ENCODE results near the gene C20orf202.
"Not testable (repeated sequence)": the region's sequence is repeated elsewhere in the genome, so short reads cannot be mapped to it uniquely, and the experiment has no call there.

C20orf202 gene

DNA sequence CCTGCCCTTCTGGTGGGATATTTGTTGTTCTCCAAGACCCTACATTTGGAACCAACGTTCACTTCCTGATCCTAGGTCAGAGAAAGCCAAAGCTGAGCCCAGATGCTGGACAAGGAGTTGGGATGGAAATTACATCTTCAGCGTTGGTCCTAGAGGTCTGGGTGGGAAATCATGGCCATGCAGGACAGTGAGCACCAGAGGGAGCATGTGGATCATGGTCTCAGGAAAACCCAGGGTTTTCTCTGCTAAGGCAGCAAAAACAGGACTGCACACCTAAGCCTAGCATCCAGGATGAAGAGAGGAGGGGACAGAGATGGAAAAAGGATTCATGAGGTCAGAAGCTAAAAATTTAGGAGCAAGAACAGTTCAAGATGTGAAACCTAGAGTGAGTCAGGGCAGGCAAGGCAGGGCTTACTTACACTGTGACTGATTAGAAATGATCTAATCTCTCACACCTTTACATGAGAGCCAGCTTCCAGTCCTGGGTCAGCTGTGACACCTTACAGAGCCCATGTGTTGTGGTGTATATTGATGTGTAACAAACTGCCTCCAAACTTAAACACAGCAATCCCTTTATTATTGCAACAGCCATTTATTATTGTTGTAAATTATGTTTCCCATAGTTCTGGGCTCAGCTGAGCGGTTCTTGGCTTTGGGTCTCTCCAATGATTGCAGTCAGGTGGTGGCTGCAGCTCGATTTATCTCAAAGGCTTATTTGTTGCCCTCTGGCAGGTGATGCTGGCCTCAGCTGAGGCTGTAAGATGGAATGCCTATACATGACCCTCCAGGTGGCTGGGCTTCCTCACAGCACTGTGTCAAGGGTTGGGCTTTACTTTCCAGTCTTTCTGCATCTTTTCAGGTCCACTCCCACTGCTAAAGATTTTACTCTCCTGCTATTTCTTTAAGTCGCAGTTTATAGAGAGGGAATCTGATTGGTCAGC is 6.5 kb downstream of the C20orf202 start:
- no peak for TF ChIP-seq ZNF274 (IDR thresholded peaks at IDR 0.05; ENCODE audit: low read depth, low read length)

DNA sequence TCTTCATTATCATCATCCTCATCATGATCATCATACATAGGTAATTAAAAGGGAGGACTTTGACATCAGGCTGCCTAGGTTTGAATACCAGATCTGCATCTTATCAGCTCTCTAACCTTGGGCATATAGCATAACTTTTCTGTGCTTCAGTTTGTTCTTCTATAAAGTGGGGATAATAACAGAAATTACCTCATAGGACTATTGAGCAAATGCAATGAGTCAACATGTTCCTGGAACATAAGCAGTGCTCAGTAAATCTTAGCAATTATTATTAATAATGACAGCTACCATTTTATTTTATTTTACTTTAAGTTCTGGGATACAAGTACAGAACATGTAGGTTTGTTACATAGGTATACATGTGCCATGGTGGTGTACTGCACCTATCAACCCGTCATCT is 7.2 kb downstream of the C20orf202 start:
- no peak for TF ChIP-seq ZNF274 (IDR thresholded peaks at IDR 0.05; ENCODE audit: low read depth, low read length)
- H3K4me3 ChIP-seq (ENCODE audit: low read length): no peak overlapping the region

More for the DNA sequence above, 6.5 kb downstream of the C20orf202 start:
- H3K4me3 ChIP-seq (ENCODE audit: low read length): no peak overlapping the region

DNA sequence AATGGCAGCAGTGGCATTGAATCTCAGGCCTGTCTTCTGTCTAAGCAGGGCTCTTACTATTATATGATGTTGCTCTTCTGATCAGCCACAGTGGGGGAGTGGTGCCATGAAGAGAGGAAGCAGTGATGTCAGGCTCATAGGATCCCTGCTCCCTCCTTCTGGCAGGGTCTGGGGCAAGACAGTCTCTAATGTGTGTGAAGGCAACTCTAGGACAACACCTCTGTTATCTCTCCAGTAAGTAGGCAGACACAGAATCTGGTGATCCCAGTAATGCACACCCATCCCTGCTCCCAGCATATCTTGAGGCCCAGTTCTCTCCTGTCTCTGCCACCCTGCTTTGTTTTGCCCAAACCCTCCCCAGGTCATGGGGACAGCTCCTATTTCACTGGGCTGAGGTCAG is 8.8 kb downstream of the C20orf202 start:
- TF ChIP-seq ZNF274 (IDR thresholded peaks at IDR 0.05; ENCODE audit: low read depth, low read length): no peak
- H3K4me3 ChIP-seq (ENCODE audit: low read length): no peak overlapping the region

DNA sequence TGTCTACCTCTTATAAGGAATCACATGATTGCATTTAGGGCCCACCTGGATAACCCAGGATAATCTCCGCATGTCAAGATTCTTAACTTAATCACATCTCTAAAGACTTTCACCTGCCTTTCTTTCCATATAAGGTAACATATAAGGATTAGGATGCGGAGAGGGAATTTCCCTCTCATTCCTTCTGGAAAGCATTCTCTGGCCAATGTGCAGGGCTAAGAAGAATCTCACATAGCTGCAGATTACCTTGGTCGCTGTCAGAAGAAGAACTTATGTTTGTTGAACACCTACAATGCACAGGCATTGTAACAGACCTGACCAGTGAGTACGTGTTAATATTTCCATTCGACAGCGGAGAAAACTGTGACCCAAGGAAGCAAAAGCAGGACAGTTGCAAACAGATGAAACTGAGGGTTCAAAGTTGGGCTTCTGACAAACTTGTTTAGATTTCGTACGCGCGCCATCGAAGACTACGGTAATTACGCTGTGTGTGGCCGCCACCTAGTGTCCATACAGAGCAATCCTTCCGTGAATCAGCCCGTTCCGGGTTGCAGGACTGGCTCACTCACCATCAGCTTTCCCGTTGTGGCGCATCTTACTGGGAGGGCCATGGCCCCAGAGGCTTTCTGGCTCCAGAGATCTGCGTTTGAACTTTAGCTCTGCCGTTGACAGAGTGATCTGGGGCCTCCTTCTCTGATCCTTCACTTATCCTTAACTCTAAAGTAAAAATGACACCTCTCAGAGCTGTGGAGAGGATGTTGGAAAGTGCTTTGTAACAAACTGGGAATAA is 9.5 kb downstream of the C20orf202 start:
- no peak overlapping the region for H3K4me3 ChIP-seq (ENCODE audit: low read length)
- no peak for TF ChIP-seq ZNF274 (IDR thresholded peaks at IDR 0.05; ENCODE audit: low read depth, low read length)

DNA sequence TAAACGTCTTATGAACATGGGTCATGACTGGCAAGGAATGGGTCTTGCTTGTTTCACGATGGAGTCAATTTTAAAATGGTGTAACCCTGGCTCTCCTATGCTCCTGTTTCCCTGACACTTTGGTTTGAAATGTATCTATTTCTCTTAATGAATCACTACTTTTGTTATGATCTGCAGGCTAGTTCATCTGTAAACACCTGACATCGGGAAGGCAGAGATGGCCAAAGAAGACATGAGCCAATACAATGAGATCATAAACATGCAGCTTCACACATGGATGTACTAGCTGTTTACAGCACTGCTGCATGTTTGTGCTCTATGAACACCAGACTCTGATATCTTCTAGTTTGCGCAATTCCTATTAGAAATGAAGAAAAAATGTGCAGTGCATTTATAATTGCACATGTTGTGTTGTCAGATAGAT is 11.6 kb downstream of the C20orf202 start:
- no peak overlapping the region for H3K4me3 ChIP-seq (ENCODE audit: low read length)
- no peak for TF ChIP-seq ZNF274 (IDR thresholded peaks at IDR 0.05; ENCODE audit: low read depth, low read length)

DNA sequence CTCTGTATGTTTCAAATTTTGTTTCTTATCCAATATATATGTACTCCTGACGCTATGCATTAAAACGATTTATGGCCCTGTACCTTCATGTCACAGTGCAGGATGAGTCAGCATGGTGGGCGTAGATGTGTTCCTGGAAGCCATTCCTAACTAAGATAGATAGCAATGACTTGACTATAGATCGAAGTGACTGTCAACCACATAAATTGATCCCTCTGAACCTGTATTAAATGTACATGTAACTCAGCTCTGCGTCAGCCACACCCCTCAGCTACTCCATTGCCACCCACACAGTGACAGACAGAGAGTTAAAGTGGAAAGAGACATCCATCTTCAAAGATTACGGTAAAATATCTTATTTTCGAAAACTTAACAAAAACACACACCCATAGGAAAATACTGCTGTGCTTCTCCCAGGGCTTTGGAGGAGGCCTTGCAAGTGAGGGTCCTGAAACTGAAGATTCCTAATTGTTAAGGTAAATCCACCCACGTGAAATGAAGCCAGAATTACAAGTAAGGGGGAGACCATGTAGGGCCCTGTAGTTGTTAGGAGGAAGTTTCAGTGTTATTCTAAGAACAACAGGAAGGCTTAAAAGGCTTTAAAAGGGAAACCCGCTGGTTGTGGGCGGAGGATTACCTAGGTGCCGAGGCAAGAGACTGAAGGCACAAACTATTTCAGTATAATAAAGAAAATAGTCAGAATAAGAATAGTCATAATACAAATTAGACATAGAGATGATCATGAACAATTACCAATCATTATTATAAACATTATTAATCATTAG is 12.3 kb downstream of the C20orf202 start:
- H3K4me3 ChIP-seq (ENCODE audit: low read length): no peak overlapping the region
- no peak for TF ChIP-seq ZNF274 (IDR thresholded peaks at IDR 0.05; ENCODE audit: low read depth, low read length)

DNA sequence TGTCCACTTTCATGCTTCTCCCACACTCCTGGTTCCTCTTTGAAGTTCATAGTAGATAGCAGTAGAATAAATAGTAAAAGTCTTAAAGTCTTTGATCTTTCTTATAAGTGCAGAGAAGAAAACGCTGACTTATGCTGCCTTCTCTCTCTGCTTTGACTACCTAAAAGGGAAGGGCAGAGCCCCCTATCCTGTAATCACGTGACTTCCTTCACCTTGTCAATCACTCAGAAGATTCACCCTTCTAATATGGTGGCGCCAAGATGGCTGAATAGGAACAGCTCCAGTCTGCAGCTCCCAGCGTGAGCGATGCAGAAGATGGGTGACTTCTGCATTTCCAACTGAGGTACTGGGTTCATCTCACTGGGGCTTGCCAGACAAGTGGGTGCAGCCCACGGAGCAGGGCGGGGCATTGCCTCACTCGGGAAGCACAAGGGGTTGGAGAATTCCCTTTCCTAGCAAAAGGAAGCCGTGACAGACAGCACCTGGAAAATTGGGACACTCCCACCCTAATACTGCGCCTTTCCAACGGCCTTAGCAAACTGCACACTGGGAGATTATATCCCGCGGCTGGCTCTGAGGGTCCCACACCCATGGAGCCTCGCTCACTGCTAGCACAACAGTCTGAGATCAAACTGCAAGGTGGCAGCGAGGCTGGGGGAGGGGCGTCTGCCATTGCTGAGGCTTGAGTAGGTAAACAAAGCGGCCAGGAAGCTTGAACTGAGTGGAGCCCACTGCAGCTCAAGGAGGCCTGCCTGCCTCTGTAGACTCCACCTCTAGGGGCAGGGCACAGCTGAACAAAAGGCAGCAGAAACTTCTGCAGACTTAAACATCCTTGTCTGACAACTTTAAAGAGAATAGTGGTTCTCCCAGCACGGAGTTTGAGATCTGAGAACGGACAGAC is 13.5 kb downstream of the C20orf202 start:
- not testable (repeated sequence) for H3K4me3 ChIP-seq (ENCODE audit: low read length)

DNA sequence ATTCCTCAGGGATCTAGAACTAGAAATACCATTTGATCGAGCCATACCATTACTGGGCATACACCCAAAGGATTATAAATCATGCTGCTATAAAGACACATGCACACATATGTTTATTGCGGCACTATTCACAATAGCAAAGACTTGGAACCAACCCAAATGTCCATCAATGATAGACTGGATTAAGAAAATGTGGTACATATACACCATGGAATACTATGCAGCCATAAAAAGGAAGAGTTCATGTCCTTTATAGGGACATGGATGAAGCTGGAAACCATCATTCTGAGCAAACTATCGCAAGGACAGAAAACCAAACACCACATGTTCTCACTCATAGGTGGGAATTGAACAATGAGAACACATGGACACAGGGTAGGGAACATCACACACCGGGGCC is 19.5 kb downstream of the C20orf202 start:
- not testable (repeated sequence) for H3K4me3 ChIP-seq (ENCODE audit: low read length)

DNA sequence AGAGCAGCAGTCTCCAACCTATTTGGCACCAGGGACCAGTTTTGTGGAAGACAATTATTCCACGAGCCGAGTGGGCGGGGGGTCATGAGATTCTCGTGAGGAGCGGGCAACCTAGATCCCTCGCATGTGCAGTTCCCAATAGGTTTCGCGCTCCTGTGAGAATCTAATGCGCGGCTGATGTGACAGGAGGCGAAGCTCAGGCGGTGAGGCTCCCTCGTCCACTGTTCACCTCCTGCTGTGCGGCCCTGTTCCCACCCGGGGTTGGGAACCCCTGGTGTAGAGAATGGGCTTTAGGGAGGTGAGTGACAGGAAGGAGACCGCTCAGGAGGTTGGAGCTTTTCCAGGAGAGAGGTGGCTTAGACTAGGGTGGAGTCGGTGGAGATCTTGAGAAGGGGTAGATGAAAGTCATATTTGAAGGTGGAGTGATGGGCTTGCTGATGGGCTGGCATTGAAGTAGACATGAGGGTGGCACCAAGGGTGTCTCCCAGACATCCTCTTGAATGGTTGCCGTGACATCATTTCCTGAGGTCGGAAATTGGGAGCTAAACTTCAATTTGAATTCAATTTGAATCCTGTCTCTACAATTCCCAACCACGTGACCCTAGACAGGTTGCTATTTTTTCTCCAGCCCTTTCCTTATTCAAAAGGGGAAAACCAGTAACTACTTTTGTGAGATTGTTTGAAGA is 21.1 kb downstream of the C20orf202 start:
- no peak for TF ChIP-seq ZNF274 (IDR thresholded peaks at IDR 0.05; ENCODE audit: low read depth, low read length)
- no peak overlapping the region for H3K4me3 ChIP-seq (ENCODE audit: low read length)

DNA sequence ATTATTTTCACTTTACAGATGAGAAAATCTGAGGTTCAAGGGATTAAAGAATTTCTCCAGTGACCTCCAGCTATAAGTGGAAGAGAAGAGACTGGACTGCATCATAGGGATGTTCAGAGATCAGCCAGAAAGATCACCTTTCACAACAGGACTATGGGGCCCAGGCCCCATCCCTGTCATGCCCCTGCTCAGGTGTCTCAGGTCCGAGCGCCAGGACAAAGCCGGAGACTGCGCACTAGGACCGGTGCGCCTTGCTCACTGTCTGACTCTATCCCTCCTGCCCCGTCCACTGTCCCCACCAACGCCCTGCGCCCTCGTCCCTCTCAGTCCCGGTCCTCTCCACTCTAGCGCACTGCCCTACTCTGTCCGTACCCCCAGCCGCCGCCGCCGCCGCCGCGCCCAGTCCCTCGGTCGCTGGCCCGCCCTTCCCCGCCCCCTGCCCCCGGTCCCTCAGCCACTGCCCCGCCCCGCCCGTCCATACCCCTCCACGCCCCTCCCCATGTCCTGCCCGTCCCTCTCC is 22.1 kb downstream of the C20orf202 start:
- no peak overlapping the region for H3K4me3 ChIP-seq (ENCODE audit: low read length)

DNA sequence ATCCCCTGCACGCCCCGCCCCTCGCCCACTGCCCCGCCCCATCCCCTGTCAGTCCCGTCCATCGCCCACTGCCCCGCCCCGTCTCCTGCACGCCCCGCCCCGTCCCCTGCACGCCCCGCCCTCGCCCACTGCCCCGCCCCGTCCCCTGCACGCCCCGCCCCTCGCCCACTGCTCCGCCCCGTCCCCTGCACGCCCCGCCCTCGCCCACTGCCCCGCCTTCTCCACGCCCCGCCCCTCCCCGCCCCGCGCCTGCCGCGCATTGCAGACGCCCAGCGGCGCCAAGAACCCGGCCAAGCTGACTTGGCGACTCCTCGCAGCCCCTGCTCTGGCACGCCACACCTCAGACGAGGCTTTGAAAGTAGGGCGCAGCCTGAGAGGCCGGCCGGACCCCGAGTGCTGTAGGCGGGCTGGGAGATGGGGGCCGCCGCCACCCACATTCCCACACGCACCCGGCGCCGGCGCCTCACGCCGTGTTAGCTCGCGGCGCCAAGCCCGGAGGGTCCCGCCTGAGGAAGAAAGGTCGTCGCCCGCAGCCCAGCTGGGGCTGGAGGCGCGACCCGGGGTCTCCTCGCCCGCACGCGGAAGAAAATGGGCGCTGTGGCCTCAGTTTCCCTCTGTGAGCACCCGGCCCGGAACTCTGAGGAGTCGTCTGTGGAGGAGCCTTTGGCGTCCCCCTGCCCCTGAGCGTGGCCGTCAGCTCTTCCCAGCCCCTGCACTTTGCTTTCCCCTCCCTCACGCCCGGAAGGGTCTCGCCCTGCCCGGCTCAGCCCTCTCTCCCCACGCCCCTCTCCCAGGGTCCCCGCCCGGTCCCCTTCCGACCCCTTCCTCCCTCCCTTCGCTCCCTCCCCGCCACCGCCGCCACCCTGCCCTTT is 22.8 kb downstream of the C20orf202 start, which contains the start of gene RAD21L1:
Gene RAD21L1, plus strand, starts transcription at position 262 of the 872 bp plus-strand sequence. CDS start 2,410 bp downstream, outside the sequence.
- TF ChIP-seq ZNF274 (IDR thresholded peaks at IDR 0.05; ENCODE audit: low read depth, low read length): no peak
- H3K4me3 ChIP-seq (ENCODE audit: low read length): peak within 1 kb of the TSS; percentile 62

More for the DNA sequence above, 22.1 kb downstream of the C20orf202 start:
- TF ChIP-seq ZNF274 (IDR thresholded peaks at IDR 0.05; ENCODE audit: low read depth, low read length): no peak

Data from GM08714 (cell line).